Measurements from ENCODE around the gene PARP1.

DNA sequence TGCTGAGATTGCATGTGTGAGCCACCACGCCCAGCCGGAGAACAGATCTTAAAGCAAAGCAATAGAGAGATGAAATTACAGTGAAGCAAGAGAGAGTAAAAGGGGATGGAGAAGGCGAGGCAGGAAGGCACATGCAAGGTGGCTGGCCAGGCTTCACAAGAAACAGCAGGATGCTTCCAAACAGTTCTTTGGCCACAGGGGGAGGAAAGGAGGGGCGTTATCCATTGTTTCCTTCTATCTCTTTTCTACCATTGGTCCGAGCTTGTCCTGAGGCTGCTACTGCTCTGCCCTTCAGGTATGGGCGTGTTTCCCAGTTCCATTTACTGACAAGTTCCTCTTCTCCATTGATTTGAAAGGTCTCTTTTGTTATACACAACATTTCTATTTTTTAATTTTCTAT is 33.7 kb upstream of the PARP1 start:
- TF ChIP-seq EP300 (IDR thresholded peaks at IDR 0.05) (no peak), POLR2AphosphoS5 (IDR thresholded peaks at IDR 0.05) (no peak), POLR2A (IDR thresholded peaks at IDR 0.05) (no peak)
- TF ChIP-seq, protein P1, sequence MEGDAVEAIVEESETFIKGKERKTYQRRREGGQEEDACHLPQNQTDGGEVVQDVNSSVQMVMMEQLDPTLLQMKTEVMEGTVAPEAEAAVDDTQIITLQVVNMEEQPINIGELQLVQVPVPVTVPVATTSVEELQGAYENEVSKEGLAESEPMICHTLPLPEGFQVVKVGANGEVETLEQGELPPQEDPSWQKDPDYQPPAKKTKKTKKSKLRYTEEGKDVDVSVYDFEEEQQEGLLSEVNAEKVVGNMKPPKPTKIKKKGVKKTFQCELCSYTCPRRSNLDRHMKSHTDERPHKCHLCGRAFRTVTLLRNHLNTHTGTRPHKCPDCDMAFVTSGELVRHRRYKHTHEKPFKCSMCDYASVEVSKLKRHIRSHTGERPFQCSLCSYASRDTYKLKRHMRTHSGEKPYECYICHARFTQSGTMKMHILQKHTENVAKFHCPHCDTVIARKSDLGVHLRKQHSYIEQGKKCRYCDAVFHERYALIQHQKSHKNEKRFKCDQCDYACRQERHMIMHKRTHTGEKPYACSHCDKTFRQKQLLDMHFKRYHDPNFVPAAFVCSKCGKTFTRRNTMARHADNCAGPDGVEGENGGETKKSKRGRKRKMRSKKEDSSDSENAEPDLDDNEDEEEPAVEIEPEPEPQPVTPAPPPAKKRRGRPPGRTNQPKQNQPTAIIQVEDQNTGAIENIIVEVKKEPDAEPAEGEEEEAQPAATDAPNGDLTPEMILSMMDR (IDR thresholded peaks at IDR 0.05): no peak
